HCT116 (cell line): Measurements from ENCODE around the gene TMPRSS11E. TPM values are rescaled to one million over a fixed set of nuclear protein-coding genes. Genes with fewer than 3 reads are reported as not detected.
A peak's percentile ranks its signal among the peaks of the same experiment; 100 is the strongest.
"Not testable (repeated sequence)": the region's sequence is repeated elsewhere in the genome, so short reads cannot be mapped to it uniquely, and the experiment has no call there.

Experiments used
- ATAC-seq: fragments of 200-7000 bp; cut with Tn5 transposase; 2 replicates; pipeline ENCODE4 v1.9.1; 2020; ENCODE audit warnings: mild to moderate bottlenecking, moderate library complexity
- BruUV-seq: library from RNA; stranded (reverse); fragments of 400-500 nt; replicated peaks from 2 replicates; lab custom pipeline; 2021; lab: Mats Ljungman, UMichigan
- CTCF ChIA-PET: fragments of 300-600 bp; sonication (Branson Sonifier 250); formaldehyde crosslinking; loops from one replicate; lab custom pipeline; 2021; ENCODE audit warnings: antibody characterized with exemption; lab: Charles Lee
- POLR2A ChIA-PET: fragments of 300-600, 350-600 bp; sonication (Branson Sonifier 250); formaldehyde crosslinking; loops from one replicate; lab custom pipeline; 2021; ENCODE audit warnings: antibody characterized with exemption; lab: Charles Lee
- RAD21 ChIA-PET, 2 experiments: fragments of 300-600 bp; sonication (Branson Sonifier 250); formaldehyde crosslinking; loops; one replicate each; lab custom pipeline; 2023; ENCODE audit warnings: low total read pairs in 2 of 2; ENCODE audit not compliant: uncharacterized antibody in 2 of 2, unreplicated experiment in 2 of 2, low non-redundant PET in 1 of 2; lab: Charles Lee
- DNase-seq: peaks from one replicate; pipeline ENCODE4 v3.0.0-alpha.2; 2010; ENCODE audit warnings: low read depth, low spot score
- H2AFZ ChIP-seq: fragments of 200-600 bp; shearing (Covaris generic), sonication (generic); 2 replicates; pipeline ENCODE4 v1.6.1; 2017; ENCODE audit warnings: low read depth, mixed run types, mixed read lengths, antibody characterized with exemption, low read length; ENCODE audit not compliant: poor library complexity, severe bottlenecking
- H3K27ac ChIP-seq: 2 replicates; pipeline ENCODE4 v1.5.1; 2012; ENCODE audit warnings: low read depth, low read length
- H3K27me3 ChIP-seq: fragments of 200-600 bp; sonication (generic); 2 replicates; pipeline ENCODE4 v1.6.1; 2016; ENCODE audit warnings: mixed run types, low read length, mixed read lengths; ENCODE audit not compliant: insufficient read depth
- H3K36me3 ChIP-seq, 2 experiments: fragments of 200-500 bp in 1 of 2; fragments of 200-600 bp in 1 of 2; sonication (Bioruptor generic) in 1 of 2; sonication (generic) in 1 of 2; 2 replicates each; pipeline versions ENCODE4 v1.5.1 to v1.6.1; 2014 to 2016; ENCODE audit warnings: low read length in 2 of 2, inconsistent platforms in 1 of 2, mixed read lengths in 1 of 2, mixed run types in 1 of 2; ENCODE audit not compliant: insufficient read depth in 2 of 2, control insufficient read depth in 1 of 2
- H3K4me1 ChIP-seq, 2 experiments: fragments of 200-600 bp in 1 of 2; sonication (generic) in 1 of 2; 2 replicates each; pipeline versions ENCODE4 v1.5.1 to v1.6.1; 2012 to 2017; ENCODE audit warnings: low read length in 2 of 2, inconsistent platforms in 1 of 2, mild to moderate bottlenecking in 1 of 2, mixed read lengths in 1 of 2, mixed run types in 1 of 2, moderate library complexity in 1 of 2; ENCODE audit not compliant: insufficient read depth in 2 of 2, control insufficient read depth in 1 of 2
- H3K4me2 ChIP-seq: fragments of 200-600 bp; sonication (generic); 2 replicates; pipeline ENCODE4 v1.6.1; 2017; ENCODE audit warnings: mixed run types, low read length, mixed read lengths
- H3K4me3 ChIP-seq, 2 experiments: fragments of 200-600 bp in 1 of 2; sonication (generic) in 1 of 2; replicated peaks in 1 of 2; 2 replicates each; pipeline ENCODE4 v1.5.1; 2011 to 2016; ENCODE audit warnings: low read length in 2 of 2, control low read depth in 1 of 2, low read depth in 1 of 2, mild to moderate bottlenecking in 1 of 2, mixed read lengths in 1 of 2, mixed run types in 1 of 2
- H3K79me2 ChIP-seq: fragments of 200-600 bp; sonication (generic); 2 replicates; pipeline ENCODE4 v1.6.1; 2017; ENCODE audit warnings: mild to moderate bottlenecking, mixed run types, low read length, moderate library complexity, mixed read lengths; ENCODE audit not compliant: insufficient read depth
- H3K9ac ChIP-seq: fragments of 200-600 bp; sonication (generic); 2 replicates; pipeline ENCODE4 v1.6.1; 2016; ENCODE audit warnings: low read length, mixed read lengths
- H3K9me2 ChIP-seq: fragments of 200-600 bp; sonication (generic), shearing (Covaris generic); 2 replicates; pipeline ENCODE4 v1.6.1; 2017; ENCODE audit warnings: mixed run types, mild to moderate bottlenecking, moderate library complexity; ENCODE audit not compliant: insufficient read depth
- H3K9me3 ChIP-seq, 2 experiments: fragments of 200-500 bp in 1 of 2; fragments of 200-600 bp in 1 of 2; sonication (Bioruptor generic) in 1 of 2; sonication (generic) in 1 of 2; 2 replicates each; pipeline ENCODE4 v1.6.1; 2014 to 2017; ENCODE audit warnings: low read length in 2 of 2, mixed read lengths in 2 of 2, inconsistent platforms in 1 of 2, low read depth in 1 of 2, mild to moderate bottlenecking in 1 of 2, mixed run types in 1 of 2, moderate library complexity in 1 of 2; ENCODE audit not compliant: control insufficient read depth in 1 of 2, insufficient read depth in 1 of 2
- H4K20me1 ChIP-seq: fragments of 200-600 bp; sonication (generic), shearing (Covaris generic); 2 replicates; pipeline ENCODE4 v1.6.1; 2017; ENCODE audit warnings: mixed run types, mild to moderate bottlenecking, moderate library complexity; ENCODE audit not compliant: insufficient read depth
- EZH2phosphoT487 ChIP-seq: fragments of 200-600 bp; IDR thresholded peaks from 2 replicates; pipeline ENCODE4 v1.6.1; 2018; ENCODE audit warnings: antibody characterized with exemption, borderline replicate concordance
- FOSL1 ChIP-seq: IDR thresholded peaks from 2 replicates; pipeline ENCODE4 v1.6.1; 2012; ENCODE audit warnings: low read depth
- JUND ChIP-seq: IDR thresholded peaks from 2 replicates; pipeline ENCODE4 v1.6.1; 2012
- POLR2A ChIP-seq: IDR thresholded peaks from 2 replicates; pipeline ENCODE4 v1.7.0; 2011; ENCODE audit warnings: borderline replicate concordance; ENCODE audit not compliant: insufficient read depth, insufficient read length; ENCODE audit errors: extremely low read depth
- YY1 ChIP-seq: IDR thresholded peaks from 2 replicates; pipeline ENCODE4 v1.6.1; 2011; ENCODE audit warnings: low read length, low read depth, moderate library complexity, mild to moderate bottlenecking; ENCODE audit not compliant: insufficient replicate concordance; ENCODE audit errors: extremely low read depth
- ZNF274 ChIP-seq: fragments of 200-500 bp; sonication (Bioruptor generic); IDR thresholded peaks from 2 replicates; pipeline ENCODE4 v1.6.1; 2014; ENCODE audit warnings: mild to moderate bottlenecking, low read depth, low read length, inconsistent platforms
- intact Hi-C: fragments of 100-400 bp; cut with micrococcal nuclease; formaldehyde crosslinking; loops from 2 replicates; pipeline ENCODE4 v1.10.0; 2022
- total RNA-seq: library from RNA; stranded (reverse); gene quantifications from one replicate; pipeline ENCODE4 v1.2.1, GENCODE V29; 2021; ENCODE audit not compliant: unreplicated experiment
- TF ChIP-seq, protein P1 (sequence below), 3 experiments: fragments of 200-600 bp in 1 of 3; sonication (generic) in 1 of 3; IDR thresholded peaks in 2 of 3; conservative IDR thresholded peaks in 1 of 3; 2 replicates each; pipeline ENCODE4 v1.5.1; 2012 to 2017; ENCODE audit warnings: low read depth in 2 of 3, low read length in 2 of 3, antibody characterized with exemption in 1 of 3, borderline replicate concordance in 1 of 3, control low read depth in 1 of 3, mild to moderate bottlenecking in 1 of 3, mixed read lengths in 1 of 3, mixed run types in 1 of 3, moderate library complexity in 1 of 3; ENCODE audit not compliant: insufficient read depth in 1 of 3
- TF ChIP-seq, protein P2 (sequence below): IDR thresholded peaks from 2 replicates; pipeline ENCODE4 v1.6.1; 2012; ENCODE audit warnings: low read depth

Gene TMPRSS11E
- total RNA-seq, 1 experiment from 2014 or later = not detected

DNA sequence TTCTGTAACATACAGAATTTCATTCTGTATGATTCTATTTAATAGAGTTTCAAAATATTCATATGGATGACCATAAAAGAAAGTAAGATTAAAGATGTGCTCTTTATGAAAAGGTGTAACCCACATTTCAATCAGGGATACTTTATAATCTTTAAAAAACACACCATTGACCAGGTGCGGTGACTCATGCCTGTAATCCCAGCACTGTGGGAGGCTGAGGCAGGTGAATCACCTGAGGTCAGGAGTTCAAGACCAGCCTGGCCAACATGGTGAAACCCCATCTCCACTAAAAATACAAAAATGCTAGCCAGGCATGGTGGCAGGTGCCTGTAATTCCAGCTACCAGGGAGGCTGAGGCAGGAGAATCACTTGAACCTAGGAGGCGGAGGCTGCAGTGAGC, 35.2 kb upstream of the TMPRSS11E start:
- H2AFZ ChIP-seq = peak overlapping the region; percentile 52
- TF ChIP-seq FOSL1 (peak; percentile 47), JUND (peak; percentile 42; the same call in 1 of the 2 replicates)
- TF ChIP-seq, all 23 proteins: peak for 2; not testable (repeated sequence) for 21
- H3K9me2 ChIP-seq, POLR2A ChIA-PET, intact Hi-C loops, DNase-seq, H3K36me3 ChIP-seq, CTCF ChIA-PET, H3K27ac ChIP-seq, H4K20me1 ChIP-seq, H3K9me3 ChIP-seq, RAD21 ChIA-PET, BruUV-seq, H3K27me3 ChIP-seq, H3K79me2 ChIP-seq, H3K9ac ChIP-seq: not testable (repeated sequence)
- peak overlapping the region; percentile 57 for H3K4me2 ChIP-seq
- ATAC-seq = peak; percentile 68
- H3K4me1 ChIP-seq = peaks cover 15 to 18% of the 10 kb centered on the region in 2 experiments
- H3K4me3 ChIP-seq = peak overlapping the region in 1 of 2 experiments; percentile 13; a peak in 1 of 4 replicates

DNA sequence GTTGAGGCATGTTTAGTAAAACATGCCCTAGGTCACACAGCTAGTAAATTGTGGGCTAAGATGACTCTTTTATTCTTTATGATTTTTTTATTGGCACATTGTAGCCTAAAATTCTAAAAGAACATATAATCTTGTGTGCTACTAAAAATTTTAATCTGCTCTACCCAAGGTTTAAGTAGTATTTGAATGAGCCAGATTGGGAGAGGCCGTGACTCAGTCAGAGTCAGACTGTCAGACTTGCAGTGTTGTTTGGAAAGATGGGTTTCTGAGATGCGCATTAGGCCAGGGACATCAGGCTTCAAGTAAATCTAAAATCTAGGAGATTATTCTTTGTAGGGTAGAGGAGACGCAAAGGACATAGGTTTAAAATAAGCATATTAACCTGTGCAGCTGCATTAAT, 30.7 kb upstream of the TMPRSS11E start:
- H3K79me2 ChIP-seq = no peaks in the 10 kb centered on the region
- no peak overlapping the region for H3K9ac ChIP-seq
- ChIA-PET RAD21 (no interaction called here), POLR2A (no interaction called here), CTCF (no interaction called here)
- DNase-seq (no peak), ATAC-seq (no peak)
- H3K27ac ChIP-seq = no peak overlapping the region
- no peaks in the 10 kb centered on the region for H3K27me3 ChIP-seq
- no TSS peak for BruUV-seq
- H3K4me3 ChIP-seq = no peak overlapping the region
- intact Hi-C loops = no loop called here
- H3K9me2 ChIP-seq = no peaks in the 10 kb centered on the region
- no peaks in the 10 kb centered on the region for H4K20me1 ChIP-seq
- no peak overlapping the region for H2AFZ ChIP-seq
- no peaks in the 10 kb centered on the region for H3K9me3 ChIP-seq
- no peak overlapping the region for H3K4me2 ChIP-seq
- H3K4me1 ChIP-seq = peaks cover 9 to 10% of the 10 kb centered on the region in 2 experiments
- no peaks in the 10 kb centered on the region for H3K36me3 ChIP-seq
- TF ChIP-seq, protein P1, sequence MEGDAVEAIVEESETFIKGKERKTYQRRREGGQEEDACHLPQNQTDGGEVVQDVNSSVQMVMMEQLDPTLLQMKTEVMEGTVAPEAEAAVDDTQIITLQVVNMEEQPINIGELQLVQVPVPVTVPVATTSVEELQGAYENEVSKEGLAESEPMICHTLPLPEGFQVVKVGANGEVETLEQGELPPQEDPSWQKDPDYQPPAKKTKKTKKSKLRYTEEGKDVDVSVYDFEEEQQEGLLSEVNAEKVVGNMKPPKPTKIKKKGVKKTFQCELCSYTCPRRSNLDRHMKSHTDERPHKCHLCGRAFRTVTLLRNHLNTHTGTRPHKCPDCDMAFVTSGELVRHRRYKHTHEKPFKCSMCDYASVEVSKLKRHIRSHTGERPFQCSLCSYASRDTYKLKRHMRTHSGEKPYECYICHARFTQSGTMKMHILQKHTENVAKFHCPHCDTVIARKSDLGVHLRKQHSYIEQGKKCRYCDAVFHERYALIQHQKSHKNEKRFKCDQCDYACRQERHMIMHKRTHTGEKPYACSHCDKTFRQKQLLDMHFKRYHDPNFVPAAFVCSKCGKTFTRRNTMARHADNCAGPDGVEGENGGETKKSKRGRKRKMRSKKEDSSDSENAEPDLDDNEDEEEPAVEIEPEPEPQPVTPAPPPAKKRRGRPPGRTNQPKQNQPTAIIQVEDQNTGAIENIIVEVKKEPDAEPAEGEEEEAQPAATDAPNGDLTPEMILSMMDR (IDR thresholded peaks at IDR 0.05 in 2 of 3, conservative IDR thresholded peaks at IDR 0.05 in 1 of 3; ENCODE audit: borderline replicate concordance in 1 of 3, insufficient read depth in 1 of 3, low read depth in 2 of 3, low read length in 2 of 3) = no peak
- no peak for TF ChIP-seq FOSL1
- no peak for TF ChIP-seq EZH2phosphoT487
- TF ChIP-seq ZNF274 = no peak
- TF ChIP-seq, protein P2, sequence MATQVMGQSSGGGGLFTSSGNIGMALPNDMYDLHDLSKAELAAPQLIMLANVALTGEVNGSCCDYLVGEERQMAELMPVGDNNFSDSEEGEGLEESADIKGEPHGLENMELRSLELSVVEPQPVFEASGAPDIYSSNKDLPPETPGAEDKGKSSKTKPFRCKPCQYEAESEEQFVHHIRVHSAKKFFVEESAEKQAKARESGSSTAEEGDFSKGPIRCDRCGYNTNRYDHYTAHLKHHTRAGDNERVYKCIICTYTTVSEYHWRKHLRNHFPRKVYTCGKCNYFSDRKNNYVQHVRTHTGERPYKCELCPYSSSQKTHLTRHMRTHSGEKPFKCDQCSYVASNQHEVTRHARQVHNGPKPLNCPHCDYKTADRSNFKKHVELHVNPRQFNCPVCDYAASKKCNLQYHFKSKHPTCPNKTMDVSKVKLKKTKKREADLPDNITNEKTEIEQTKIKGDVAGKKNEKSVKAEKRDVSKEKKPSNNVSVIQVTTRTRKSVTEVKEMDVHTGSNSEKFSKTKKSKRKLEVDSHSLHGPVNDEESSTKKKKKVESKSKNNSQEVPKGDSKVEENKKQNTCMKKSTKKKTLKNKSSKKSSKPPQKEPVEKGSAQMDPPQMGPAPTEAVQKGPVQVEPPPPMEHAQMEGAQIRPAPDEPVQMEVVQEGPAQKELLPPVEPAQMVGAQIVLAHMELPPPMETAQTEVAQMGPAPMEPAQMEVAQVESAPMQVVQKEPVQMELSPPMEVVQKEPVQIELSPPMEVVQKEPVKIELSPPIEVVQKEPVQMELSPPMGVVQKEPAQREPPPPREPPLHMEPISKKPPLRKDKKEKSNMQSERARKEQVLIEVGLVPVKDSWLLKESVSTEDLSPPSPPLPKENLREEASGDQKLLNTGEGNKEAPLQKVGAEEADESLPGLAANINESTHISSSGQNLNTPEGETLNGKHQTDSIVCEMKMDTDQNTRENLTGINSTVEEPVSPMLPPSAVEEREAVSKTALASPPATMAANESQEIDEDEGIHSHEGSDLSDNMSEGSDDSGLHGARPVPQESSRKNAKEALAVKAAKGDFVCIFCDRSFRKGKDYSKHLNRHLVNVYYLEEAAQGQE = no peak
- no peak for TF ChIP-seq POLR2A
- TF ChIP-seq YY1 = no peak
